B cell (primary cell): ENCODE data around the gene RHOD. TPM values are rescaled to one million over a fixed set of nuclear protein-coding genes. Genes with fewer than 3 reads are reported as not detected.

Experiments
- ATAC-seq: fragments of 200-7000 bp; cut with Tn5 transposase; one replicate; pipeline ENCODE4 v1.10.0; 2021; ENCODE audit warnings: low read depth, mild to moderate bottlenecking, moderate number of reproducible peaks, moderate library complexity
- CTCF ChIA-PET: fragments of 350-600 bp; sonication (Branson Sonifier 250); formaldehyde crosslinking; loops from one replicate; lab custom pipeline; 2021; ENCODE audit warnings: antibody characterized with exemption, inconsistent platforms; lab: Charles Lee
- POLR2A ChIA-PET: fragments of 350-600 bp; sonication (Branson Sonifier 250); formaldehyde crosslinking; loops from one replicate; lab custom pipeline; 2021; ENCODE audit warnings: antibody characterized with exemption; lab: Charles Lee
- DNase-seq: peaks from one replicate; pipeline ENCODE4 v3.0.0; 2013
- H2AFZ ChIP-seq: 2 replicates; pipeline ENCODE4 v1.6.1; 2012; ENCODE audit warnings: mild to moderate bottlenecking, low read depth, low read length; ENCODE audit not compliant: insufficient read depth, poor library complexity, severe bottlenecking
- H3K27ac ChIP-seq, 2 donors: 1 replicate in 1 of 2; 2 replicates in 1 of 2; pipeline ENCODE4 v1.5.1; 2012 to 2013; ENCODE audit warnings: low read length in 2 of 2, mild to moderate bottlenecking in 2 of 2, moderate library complexity in 1 of 2
- H3K27me3 ChIP-seq, 4 experiments: fragments of 200-600 bp in 1 of 4; sonication (generic) in 1 of 4; replicated peaks in 1 of 4; 1 replicate in 2 of 4; 2 replicates in 2 of 4; pipeline versions ENCODE4 v1.6.1 to v1.7.0; 2013 to 2016; ENCODE audit warnings: low read length in 3 of 4, mild to moderate bottlenecking in 2 of 4, mixed read lengths in 1 of 4, moderate library complexity in 1 of 4; ENCODE audit not compliant: insufficient read depth in 4 of 4, control insufficient read depth in 3 of 4; ENCODE audit errors: control extremely low read depth in 1 of 4
- H3K36me3 ChIP-seq, 2 experiments: replicated peaks in 1 of 2; 1 replicate in 1 of 2; 2 replicates in 1 of 2; pipeline versions ENCODE4 v1.6.1 to v1.7.1; 2013; ENCODE audit warnings: low read length in 1 of 2; ENCODE audit not compliant: insufficient read depth in 2 of 2, control insufficient read depth in 1 of 2; ENCODE audit errors: control extremely low read depth in 1 of 2, extremely low read depth in 1 of 2
- H3K4me1 ChIP-seq, 2 donors: fragments of 200-600 bp in 1 of 2; sonication (generic) in 1 of 2; 1 replicate in 1 of 2; 2 replicates in 1 of 2; pipeline versions ENCODE4 v1.5.1 to v1.6.1; 2013 to 2017; ENCODE audit warnings: low read length in 2 of 2; ENCODE audit not compliant: control insufficient read depth in 2 of 2, insufficient read depth in 2 of 2
- H3K4me2 ChIP-seq: replicated peaks from 2 replicates; pipeline ENCODE3; 2012; ENCODE audit warnings: mild to moderate bottlenecking, low read depth, low read length; ENCODE audit not compliant: poor library complexity, severe bottlenecking
- H3K4me3 ChIP-seq, 5 experiments: fragments of 200-600 bp in 1 of 5; sonication (generic) in 1 of 5; 1 replicate in 3 of 5; 2 replicates in 2 of 5; pipeline versions ENCODE4 v1.5.1 to v1.7.0; 2011 to 2016; ENCODE audit warnings: low read length in 4 of 5, mild to moderate bottlenecking in 4 of 5, low read depth in 2 of 5, control low read depth in 1 of 5, moderate library complexity in 1 of 5; ENCODE audit not compliant: insufficient read depth in 1 of 5; ENCODE audit errors: control extremely low read depth in 1 of 5, extremely low read depth in 1 of 5
- H3K79me2 ChIP-seq: fragments of 200-600 bp; sonication (generic); one replicate; pipeline ENCODE4 v1.6.0; 2016; ENCODE audit warnings: low read length; ENCODE audit not compliant: control insufficient read depth, insufficient read depth
- H3K9ac ChIP-seq: fragments of 200-600 bp; sonication (generic); 2 replicates; pipeline ENCODE4 v1.6.1; 2017; ENCODE audit warnings: mild to moderate bottlenecking, low read length, moderate library complexity
- H3K9me3 ChIP-seq, 3 donors: one replicate each; pipeline versions ENCODE4 v1.6.1 to v1.7.1; 2013; ENCODE audit warnings: low read length in 2 of 3; ENCODE audit not compliant: control insufficient read depth in 2 of 3, insufficient read depth in 1 of 3; ENCODE audit errors: control extremely low read depth in 1 of 3
- H4K20me1 ChIP-seq: 2 replicates; pipeline ENCODE4 v1.6.0; 2012; ENCODE audit warnings: mild to moderate bottlenecking, low read length; ENCODE audit not compliant: insufficient read depth, control insufficient read depth, poor library complexity, severe bottlenecking
- H3K27ac Mint-ChIP-seq: one replicate; pipeline ENCODE4 v1.8.0; 2021; ENCODE audit warnings: mixed read lengths
- H3K27me3 Mint-ChIP-seq: one replicate; pipeline ENCODE4 v1.8.0; 2021; ENCODE audit warnings: mixed read lengths
- H3K4me1 Mint-ChIP-seq: one replicate; pipeline ENCODE4 v1.8.0; 2021; ENCODE audit warnings: mixed read lengths
- H3K4me3 Mint-ChIP-seq: one replicate; pipeline ENCODE4 v1.8.0; 2021; ENCODE audit warnings: mixed read lengths
- H3K9me3 Mint-ChIP-seq: one replicate; pipeline ENCODE4 v1.8.0; 2022; ENCODE audit warnings: mixed read lengths; ENCODE audit not compliant: insufficient read depth
- CTCF ChIP-seq: fragments of 200-600 bp; IDR thresholded peaks from one replicate; pipeline ENCODE4 v1.8.0; 2022; ENCODE audit warnings: antibody characterized with exemption, mild to moderate bottlenecking
- EZH2 ChIP-seq: IDR thresholded peaks from 2 replicates; pipeline ENCODE4 v1.6.1; 2012; ENCODE audit warnings: borderline replicate concordance, low read depth, mild to moderate bottlenecking, moderate library complexity, low read length; ENCODE audit not compliant: insufficient read depth, poor library complexity, severe bottlenecking
- WGBS: methylation state at CpG from one replicate; pipeline ENCODE4 v1.1.5; 2013; ENCODE audit warnings: missing lambda C conversion rate; ENCODE audit not compliant: insufficient coverage; 5-methylcytosine and 5-hydroxymethylcytosine counted together
- intact Hi-C: fragments of 100-400 bp; cut with micrococcal nuclease; formaldehyde crosslinking; loops from one replicate; pipeline ENCODE4 v1.10.0; 2022
- polyA plus RNA-seq: library from polyadenylated mRNA; depleted of rRNA; stranded (reverse); fragments of >200 nt; gene quantifications from 2 replicates; pipeline ENCODE4 v1.2.3, GENCODE V29; 2012
- total RNA-seq, 2 donors: library from RNA; stranded (reverse); fragments of 120-200 nt in 1 of 2; gene quantifications; 1 replicate in 1 of 2; 2 replicates in 1 of 2; pipeline versions ENCODE4 v1.2.3 to v1.2.4, GENCODE V29; 2013 to 2022

Gene RHOD
- total and polyA plus RNA-seq, 2 donors (not counting 1 experiment from before 2014, with no cell fraction given) = 0.42 to 0.48 TPM

GRCh38 chr11:67020949-67021348, 35.7 kb upstream of the RHOD start:
- Histone ChIP-seq H3K4me3 (no peak overlapping the region), H3K9me3 (peaks cover 0 to 41% (median 0%) of the 10 kb centered on the region in 3 donors), H3K36me3 (no peaks in the 10 kb centered on the region), H2AFZ (no peak overlapping the region), H4K20me1 (no peaks in the 10 kb centered on the region), H3K4me1 (peaks cover 27 to 33% of the 10 kb centered on the region in 2 donors), H3K79me2 (no peaks in the 10 kb centered on the region), H3K9ac (no peak overlapping the region), H3K27ac (no peak overlapping the region), H3K27me3 (peaks cover 0 to 48% (median 31%) of the 10 kb centered on the region in 4 experiments), H3K4me2 (no peak overlapping the region)
- Mint-ChIP-seq H3K27me3 (peaks cover 54% of the 10 kb centered on the region), H3K27ac (no peak overlapping the region), H3K4me3 (no peak overlapping the region), H3K9me3 (no peaks in the 10 kb centered on the region), H3K4me1 (peaks cover 27% of the 10 kb centered on the region)
- intact Hi-C loops = no loop called here
- no peak for ATAC-seq
- ChIA-PET POLR2A (no interaction called here), CTCF (interaction anchor here (0.7 kb wide), 1 partner anchor 31 kb away, joined by 3 read pairs; no protein-coding TSS in a partner anchor)
- no peak for DNase-seq
- TF ChIP-seq EZH2 (no peak), CTCF (no peak)
- WGBS = 87% methylated on average over 2 of the region's 6 CpGs

GRCh38 chr11:67022341-67022933, 34.2 kb upstream of the RHOD start:
- H3K4me1 ChIP-seq = peaks cover 34 to 35% of the 10 kb centered on the region in 2 donors
- H3K27me3 Mint-ChIP-seq = peaks cover 47% of the 10 kb centered on the region
- no peaks in the 10 kb centered on the region for H3K79me2 ChIP-seq
- no peak overlapping the region for H2AFZ ChIP-seq
- peaks cover 32% of the 10 kb centered on the region for H3K4me1 Mint-ChIP-seq
- WGBS = 49% methylated on average over 17 of the region's 20 CpGs
- H3K9ac ChIP-seq = no peak overlapping the region
- H3K36me3 ChIP-seq = no peaks in the 10 kb centered on the region
- no peak overlapping the region for H3K4me3 ChIP-seq
- no peaks in the 10 kb centered on the region for H4K20me1 ChIP-seq
- H3K4me3 Mint-ChIP-seq = peak overlapping the region; percentile 43
- H3K27ac Mint-ChIP-seq = peak overlapping the region; percentile 6
- H3K27ac ChIP-seq = no peak overlapping the region
- CTCF ChIA-PET = no interaction called here
- DNase-seq = no peak
- ATAC-seq = no peak
- TF ChIP-seq EZH2 (no peak), CTCF (no peak)
- H3K9me3 ChIP-seq = peaks cover 0 to 41% (median 0%) of the 10 kb centered on the region in 3 donors
- H3K4me2 ChIP-seq = peak overlapping the region; percentile 74
- POLR2A ChIA-PET = no interaction called here
- H3K9me3 Mint-ChIP-seq = no peaks in the 10 kb centered on the region
- peaks cover 0 to 49% (median 33%) of the 10 kb centered on the region in 4 experiments for H3K27me3 ChIP-seq
- intact Hi-C loops = no loop called here
